A549 (cell line): Measurements from ENCODE around the gene ASTN1. TPM values are rescaled to one million over a fixed set of nuclear protein-coding genes. Genes with fewer than 3 reads are reported as not detected.

ENCODE experiments used
- ATAC-seq, 2 experiments: fragments of 200-7000 bp in 1 of 2; fragments of >200 bp in 1 of 2; cut with Nextera tagmentation in 1 of 2; cut with Tn5 transposase in 1 of 2; 3 replicates each; pipeline versions ENCODE4 v1.8.0 to v1.9.1; 2018 to 2020; ENCODE audit warnings: mild to moderate bottlenecking in 1 of 2, moderate library complexity in 1 of 2
- CTCF ChIA-PET: fragments of 300-600 bp; sonication (Branson Sonifier 250); formaldehyde crosslinking; extraction: SDS; loops from one replicate; lab custom pipeline; 2021; ENCODE audit warnings: antibody characterized with exemption, inconsistent platforms; lab: Yijun Ruan, JAX
- POLR2A ChIA-PET: fragments of 350-600 bp; formaldehyde crosslinking; extraction: SDS; loops from one replicate; lab custom pipeline; 2021; ENCODE audit warnings: antibody characterized with exemption, inconsistent platforms; lab: Yijun Ruan, JAX
- DNase-seq, 2 experiments: peaks; one replicate each; pipeline versions ENCODE4 v3.0.0 to v3.0.0-alpha.2; 2011 to 2016; ENCODE audit warnings: low read depth in 1 of 2, low spot score in 1 of 2
- FAIRE-seq: peaks from 2 replicates; lab custom pipeline; 2011; peaks lifted over from hg19 to GRCh38; lab: Jason Lieb, UNC
- H3K27ac ChIP-seq, 2 experiments: fragments of >200 bp; sonication (Bioruptor Twin); formaldehyde crosslinking; 3 replicates each; pipeline ENCODE4 v1.5.1; 2016 to 2017
- H3K4me1 ChIP-seq: fragments of >200 bp; sonication (Bioruptor Twin); formaldehyde crosslinking; 3 replicates; pipeline ENCODE4 v1.6.1; 2016
- H3K4me2 ChIP-seq: fragments of >200 bp; sonication (Bioruptor Twin); formaldehyde crosslinking; 3 replicates; pipeline ENCODE4 v1.6.1; 2016
- H3K4me3 ChIP-seq: fragments of >200 bp; sonication (Bioruptor Twin); formaldehyde crosslinking; 3 replicates; pipeline ENCODE4 v1.5.1; 2016
- H3K9me3 ChIP-seq: fragments of >200 bp; sonication (Bioruptor Twin); formaldehyde crosslinking; 3 replicates; pipeline ENCODE4 v1.6.1; 2016
- ATOH8 ChIP-seq: fragments of 250-450 bp; sonication (Bioruptor Pico); IDR thresholded peaks from 2 replicates; pipeline ENCODE4 v1.5.0; 2020; ENCODE audit warnings: low read depth, mild to moderate bottlenecking, moderate library complexity
- BCL3 ChIP-seq: fragments of >200 bp; sonication (Bioruptor Twin); formaldehyde crosslinking; IDR thresholded peaks from 3 replicates; pipeline ENCODE4 v1.6.1; 2016
- CEBPB ChIP-seq, 2 experiments: fragments of >200 bp in 1 of 2; sonication (Bioruptor Twin) in 1 of 2; formaldehyde crosslinking in 1 of 2; IDR thresholded peaks; 2 replicates each; pipeline ENCODE4 v1.6.1; 2012 to 2016
- CHD2 ChIP-seq: fragments of 150-350 bp; IDR thresholded peaks from 2 replicates; pipeline ENCODE4 v1.6.1; 2014; ENCODE audit warnings: low read length; ENCODE audit not compliant: partially characterized antibody
- E2F6 ChIP-seq: IDR thresholded peaks from 2 replicates; pipeline ENCODE4 v1.6.1; 2012; ENCODE audit warnings: low read depth, borderline replicate concordance
- EHF ChIP-seq: fragments of 250-450 bp; sonication (Bioruptor Pico); IDR thresholded peaks from 2 replicates; pipeline ENCODE4 v1.5.0; 2020; ENCODE audit warnings: mild to moderate bottlenecking
- EHMT2 ChIP-seq: fragments of 200-600 bp; sonication (generic); IDR thresholded peaks from 2 replicates; pipeline ENCODE4 v1.6.1; 2016; ENCODE audit warnings: antibody characterized with exemption, low read depth, mild to moderate bottlenecking, moderate library complexity
- FOSB ChIP-seq: fragments of 250-450 bp; sonication (Bioruptor Pico); IDR thresholded peaks from 2 replicates; pipeline ENCODE4 v1.5.0; 2020; ENCODE audit warnings: mild to moderate bottlenecking, moderate library complexity
- FOXS1 ChIP-seq: fragments of 250-450 bp; sonication (Bioruptor Pico); IDR thresholded peaks from 2 replicates; pipeline ENCODE4 v1.5.0; 2020; ENCODE audit warnings: mild to moderate bottlenecking, moderate library complexity
- GATA3 ChIP-seq: IDR thresholded peaks from 2 replicates; pipeline ENCODE4 v1.6.1; 2012; ENCODE audit warnings: borderline replicate concordance
- HES2 ChIP-seq: fragments of >200 bp; sonication (Bioruptor Twin); formaldehyde crosslinking; IDR thresholded peaks from 2 replicates; pipeline ENCODE4 v1.6.1; 2016
- HEYL ChIP-seq: fragments of 250-450 bp; sonication (Bioruptor Pico); IDR thresholded peaks from 2 replicates; pipeline ENCODE4 v1.8.0; 2021; ENCODE audit warnings: mild to moderate bottlenecking, moderate library complexity
- HMGXB4 ChIP-seq: fragments of 250-450 bp; sonication (Bioruptor Pico); IDR thresholded peaks from 2 replicates; pipeline ENCODE4 v1.5.0; 2021; ENCODE audit warnings: mild to moderate bottlenecking, moderate library complexity, borderline replicate concordance
- HOXA7 ChIP-seq: fragments of 250-450 bp; sonication (Bioruptor Pico); IDR thresholded peaks from 2 replicates; pipeline ENCODE4 v1.5.0; 2020; ENCODE audit warnings: mild to moderate bottlenecking, moderate library complexity
- KDM1A ChIP-seq: fragments of 200-600 bp; sonication (generic); IDR thresholded peaks from 2 replicates; pipeline ENCODE4 v1.6.1; 2016; ENCODE audit warnings: low read depth, mild to moderate bottlenecking
- KDM5A ChIP-seq: fragments of 200-600 bp; sonication (generic); IDR thresholded peaks from 2 replicates; pipeline ENCODE4 v1.6.1; 2016; ENCODE audit warnings: antibody characterized with exemption, mild to moderate bottlenecking
- MAFK ChIP-seq: fragments of 450-650 bp; IDR thresholded peaks from 2 replicates; pipeline ENCODE4 v1.6.1; 2014; ENCODE audit not compliant: partially characterized antibody
- MAX ChIP-seq: IDR thresholded peaks from 2 replicates; pipeline ENCODE4 v1.6.1; 2012
- NFE2L2 ChIP-seq: fragments of 150-350 bp; conservative IDR thresholded peaks from 2 replicates; pipeline ENCODE4 v1.6.1; 2014; ENCODE audit warnings: low read length
- NR3C1 ChIP-seq: fragments of >200 bp; sonication (Bioruptor Twin); formaldehyde crosslinking; IDR thresholded peaks from 3 replicates; pipeline ENCODE4 v1.6.1; 2017
- POLR2AphosphoS2 ChIP-seq: conservative IDR thresholded peaks from 2 replicates; pipeline ENCODE4 v1.6.1; 2012; ENCODE audit warnings: low read length, improper control_type of control experiment, inconsistent platforms
- RARB ChIP-seq: fragments of 250-450 bp; sonication (Bioruptor Pico); IDR thresholded peaks from 2 replicates; pipeline ENCODE4 v1.8.0; 2021; ENCODE audit warnings: mild to moderate bottlenecking, moderate library complexity
- RCOR1 ChIP-seq: fragments of 150-350 bp; IDR thresholded peaks from 2 replicates; pipeline ENCODE4 v1.6.1; 2014; ENCODE audit warnings: antibody characterized with exemption, low read length, low read depth
- RNF2 ChIP-seq: fragments of 200-600 bp; sonication (generic); IDR thresholded peaks from 2 replicates; pipeline ENCODE4 v1.6.1; 2016; ENCODE audit warnings: low read depth, mild to moderate bottlenecking, antibody characterized with exemption, moderate library complexity, borderline replicate concordance
- SMC3 ChIP-seq: fragments of >200 bp; sonication (Bioruptor Twin); formaldehyde crosslinking; IDR thresholded peaks from 3 replicates; pipeline ENCODE4 v1.6.1; 2018; ENCODE audit warnings: inconsistent platforms
- TFCP2L1 ChIP-seq: fragments of 250-450 bp; sonication (Bioruptor Pico); IDR thresholded peaks from 2 replicates; pipeline ENCODE4 v1.5.0; 2021; ENCODE audit warnings: mild to moderate bottlenecking
- TP53 ChIP-seq: fragments of 250-450 bp; sonication (Bioruptor Pico); IDR thresholded peaks from 2 replicates; pipeline ENCODE4 v1.5.0; 2021; ENCODE audit warnings: mild to moderate bottlenecking, moderate library complexity
- ZC3H11A ChIP-seq: fragments of 450-650 bp; IDR thresholded peaks from 2 replicates; pipeline ENCODE4 v1.6.1; 2014; ENCODE audit warnings: antibody characterized with exemption, mild to moderate bottlenecking
- ZNF302 ChIP-seq: fragments of 250-450 bp; sonication (Bioruptor Pico); IDR thresholded peaks from 2 replicates; pipeline ENCODE4 v1.9.0; 2021; ENCODE audit warnings: inconsistent platforms, mild to moderate bottlenecking, moderate library complexity
- ZSCAN20 ChIP-seq: fragments of 250-450 bp; sonication (Bioruptor Pico); IDR thresholded peaks from 2 replicates; pipeline ENCODE4 v1.8.0; 2022; ENCODE audit warnings: mild to moderate bottlenecking, moderate library complexity
- WGBS: methylation state at CpG from one replicate; pipeline ENCODE4 v1.1.6; 2017; ENCODE audit errors: missing lambda C conversion rate; 5-methylcytosine and 5-hydroxymethylcytosine counted together
- polyA plus RNA-seq, 4 experiments: library from polyadenylated mRNA; depleted of rRNA in 3 of 4; stranded (reverse); fragments of >200 nt; fragmentation: RNase III in 1 of 4; extraction: RNeasy Plus Mini Kit Qiagen cat#74134 plus additional on column Dnase treatment in 1 of 4; gene quantifications; 2 replicates in 3 of 4; 3 replicates in 1 of 4; pipeline ENCODE4 v1.2.3, GENCODE V29; 2011 to 2017

Gene ASTN1
- polyA plus RNA-seq, 2 of the 4 experiments (the other 2 are of a cell fraction), result not detected

GRCh38 chr1:176885341-176885740 is 279.2 kb downstream of the ASTN1 start:
- Histone ChIP-seq H3K4me3 (no peak overlapping the region), H3K4me2 (no peak overlapping the region), H3K27ac (no peak overlapping the region), H3K4me1 (no peaks in the 10 kb centered on the region), H3K9me3 (no peaks in the 10 kb centered on the region)
- WGBS, result 0% methylated on average over 3 of the region's 3 CpGs
- POLR2A ChIA-PET, result no interaction called here
- CTCF ChIA-PET, result interaction anchor here (1.1 to 2.2 kb wide), 3 partner anchors 11 to 1730 kb away, joined by 3 to 5 read pairs (median 4); no protein-coding TSS in a partner anchor
- ATAC-seq (no peak), FAIRE-seq (no peak), DNase-seq (no peak)
- TF ChIP-seq BCL3, result no peak
- no peak for TF ChIP-seq RNF2
- TF ChIP-seq E2F6, result no peak
- TF ChIP-seq KDM5A, result no peak
- no peak for TF ChIP-seq HES2
- TF ChIP-seq POLR2AphosphoS2, result no peak
- TF ChIP-seq CHD2, result no peak
- no peak for TF ChIP-seq TP53
- TF ChIP-seq HEYL (CRISPR knock-in tag), result no peak
- no peak for TF ChIP-seq MAFK
- no peak for TF ChIP-seq ZC3H11A
- no peak for TF ChIP-seq ZNF302 (CRISPR knock-in tag)
- TF ChIP-seq RARB (CRISPR knock-in tag), result no peak
- no peak for TF ChIP-seq FOSB (CRISPR knock-in tag)
- TF ChIP-seq NR3C1, result no peak
- TF ChIP-seq RCOR1, result no peak
- TF ChIP-seq FOXS1 (CRISPR knock-in tag), result no peak
- TF ChIP-seq KDM1A, result no peak
- no peak for TF ChIP-seq EHMT2
- no peak for TF ChIP-seq HMGXB4

GRCh38 chr1:176884911-176885310 is 279.6 kb downstream of the ASTN1 start:
- no peak overlapping the region for H3K4me2 ChIP-seq
- no peak for FAIRE-seq
- no peak overlapping the region for H3K4me3 ChIP-seq
- 56% methylated on average over 1 of the region's 1 CpG for WGBS
- no peaks in the 10 kb centered on the region for H3K4me1 ChIP-seq
- ChIA-PET CTCF (interaction anchor here (1.4 to 2.2 kb wide), 2 partner anchors 13 to 1730 kb away, joined by 4 to 5 read pairs; no protein-coding TSS in a partner anchor), POLR2A (no interaction called here)
- no peak for ATAC-seq
- H3K27ac ChIP-seq, result no peak overlapping the region
- H3K9me3 ChIP-seq, result no peaks in the 10 kb centered on the region
- TF ChIP-seq GATA3 (no peak), ZSCAN20 (CRISPR knock-in tag) (no peak), MAX (no peak), EHMT2 (no peak), CEBPB (IDR thresholded peaks at IDR 0.05) (no peak), NFE2L2 (no peak), SMC3 (no peak), EHF (CRISPR knock-in tag) (no peak), TFCP2L1 (CRISPR knock-in tag) (no peak), CHD2 (no peak), HOXA7 (CRISPR knock-in tag) (no peak), ATOH8 (CRISPR knock-in tag) (no peak)
- no peak for DNase-seq
